Inflammatory macrophage treated with lipopolysaccharide for 1 hour (primary cell): ENCODE measurements around the gene IFT27.

Experiments
- DNase-seq, 2 donors: peaks; one replicate each; pipeline ENCODE4 v3.0.0-alpha.2; 2020 to 2022

The IFT27 gene

DNA sequence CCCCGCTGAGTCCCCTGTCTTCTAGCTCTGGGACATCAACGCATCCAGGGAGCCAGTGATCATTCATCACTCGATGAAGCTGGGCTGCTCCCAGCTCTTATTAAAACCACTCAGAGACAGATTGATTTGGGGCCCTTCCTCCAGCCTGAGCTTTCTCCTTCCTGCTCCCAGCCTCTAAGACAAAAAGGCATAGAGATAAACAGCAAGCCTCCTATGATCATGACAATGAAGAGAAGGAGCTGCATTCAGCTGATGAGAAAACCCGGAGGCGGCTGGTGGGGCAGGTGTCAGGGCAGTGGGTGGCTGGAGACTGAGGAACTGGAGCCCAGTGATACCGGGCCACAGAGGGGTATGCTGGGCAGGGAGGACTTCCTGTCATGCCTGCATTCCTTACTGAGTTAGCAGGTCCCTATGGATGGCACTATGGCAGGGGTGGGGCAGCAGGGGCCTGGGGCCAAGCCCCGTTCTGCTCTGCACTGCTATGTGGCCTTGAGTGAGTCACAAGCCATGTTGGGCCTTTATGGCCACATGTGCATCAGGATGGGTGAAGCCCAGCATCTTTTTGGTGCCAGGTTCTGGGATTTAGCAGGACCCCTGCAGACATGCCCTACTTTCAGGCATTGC lies 20.7 kb upstream of the IFT27 start:
- DNase-seq: no peak

DNA sequence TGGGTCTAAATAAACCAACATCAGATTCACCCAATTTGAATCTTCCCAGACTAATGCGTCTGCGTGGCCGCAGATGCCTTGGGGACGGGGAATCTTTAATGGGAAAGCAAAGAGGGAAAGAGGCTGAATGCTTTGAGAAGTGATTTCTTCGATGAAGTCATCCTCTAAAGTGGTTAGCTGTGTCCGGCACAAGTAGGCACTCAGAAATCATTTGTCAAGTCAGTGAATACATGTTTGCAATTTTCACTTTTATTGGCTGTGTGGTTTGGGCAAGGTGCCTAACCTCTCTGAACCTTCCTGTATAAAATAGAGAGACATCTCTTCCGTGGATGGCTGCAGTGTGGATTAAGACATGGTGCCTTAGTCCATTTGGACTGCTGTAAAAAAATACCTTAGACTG lies 19.7 kb upstream of the IFT27 start:
- no peak for DNase-seq

DNA sequence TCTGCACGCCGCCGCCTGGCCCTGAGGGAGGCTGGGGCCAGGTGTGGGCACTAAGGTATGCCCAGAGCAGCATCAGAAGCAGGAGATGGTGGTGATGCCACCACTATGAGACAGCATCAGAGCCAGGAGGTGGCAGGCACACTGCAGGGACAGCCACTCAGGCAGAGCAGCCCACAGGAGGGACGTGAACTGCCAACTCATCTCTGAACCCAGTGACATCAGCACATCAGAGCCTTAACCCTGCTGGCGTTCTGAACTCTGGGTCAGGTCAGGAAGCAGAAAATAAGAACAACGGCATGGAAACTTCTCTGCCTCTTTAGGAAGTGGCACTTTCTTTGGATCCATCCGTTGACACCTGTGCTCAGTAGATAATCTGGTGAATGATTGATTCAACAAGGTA lies 14.7 kb upstream of the IFT27 start:
- DNase-seq: peak; percentile 16 to 17

DNA sequence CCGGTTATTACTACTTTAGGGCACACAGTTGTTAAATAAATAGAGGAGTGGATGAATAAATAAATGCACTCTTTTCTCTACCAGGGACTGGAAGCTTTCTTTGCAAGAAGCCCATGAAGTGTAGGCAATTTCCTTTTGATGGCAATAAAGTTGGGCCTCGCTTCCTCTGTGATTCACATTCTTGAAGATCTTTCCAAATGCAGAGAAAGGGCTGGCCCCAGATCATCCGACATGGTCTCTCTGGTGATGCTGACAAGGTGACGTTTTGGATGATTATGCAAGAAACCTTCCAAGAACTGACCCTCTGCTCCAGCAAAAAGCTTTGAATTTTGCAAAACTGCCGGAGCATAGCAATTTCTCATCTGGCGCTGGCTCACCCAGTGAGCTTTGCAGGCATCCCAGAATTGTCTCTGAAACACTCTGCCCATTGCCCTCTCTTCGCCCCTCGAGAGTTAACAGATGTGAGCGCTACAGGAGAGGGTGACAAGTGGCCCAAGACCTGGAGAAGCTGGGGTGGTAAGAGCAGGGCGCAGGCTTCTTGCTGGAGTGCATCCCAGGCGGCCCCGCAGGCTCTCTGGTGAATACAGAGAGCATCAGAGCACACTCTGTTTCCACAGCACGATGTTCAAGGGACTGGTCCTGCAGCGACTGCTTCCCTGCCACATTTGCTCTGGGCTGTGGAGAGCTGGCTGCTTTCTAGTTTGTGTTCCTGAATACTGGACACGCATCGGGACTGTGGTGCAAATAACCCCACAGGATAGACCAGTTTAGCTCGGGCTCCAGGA lies 11.5 kb upstream of the IFT27 start:
- DNase-seq: no peak

DNA sequence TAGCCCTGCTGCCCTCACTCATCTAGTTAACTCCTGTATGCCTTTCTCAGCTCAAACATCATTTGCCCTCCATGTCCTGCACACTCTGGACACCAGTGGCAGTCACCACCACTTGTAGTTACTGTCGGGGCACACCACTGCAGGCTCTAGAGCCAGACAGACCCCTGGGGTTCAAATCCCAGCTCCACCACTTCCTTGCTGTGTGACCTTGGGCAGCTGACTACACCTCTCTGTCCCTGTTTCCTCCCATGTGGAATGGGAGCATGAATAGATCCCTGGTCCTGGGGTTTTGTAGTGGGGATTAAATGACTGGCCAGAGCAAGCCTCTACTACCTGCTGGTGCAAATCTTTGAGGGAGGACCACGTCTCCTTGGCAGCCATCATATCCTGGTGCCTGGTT lies 7.8 kb upstream of the IFT27 start:
- DNase-seq: no peak

DNA sequence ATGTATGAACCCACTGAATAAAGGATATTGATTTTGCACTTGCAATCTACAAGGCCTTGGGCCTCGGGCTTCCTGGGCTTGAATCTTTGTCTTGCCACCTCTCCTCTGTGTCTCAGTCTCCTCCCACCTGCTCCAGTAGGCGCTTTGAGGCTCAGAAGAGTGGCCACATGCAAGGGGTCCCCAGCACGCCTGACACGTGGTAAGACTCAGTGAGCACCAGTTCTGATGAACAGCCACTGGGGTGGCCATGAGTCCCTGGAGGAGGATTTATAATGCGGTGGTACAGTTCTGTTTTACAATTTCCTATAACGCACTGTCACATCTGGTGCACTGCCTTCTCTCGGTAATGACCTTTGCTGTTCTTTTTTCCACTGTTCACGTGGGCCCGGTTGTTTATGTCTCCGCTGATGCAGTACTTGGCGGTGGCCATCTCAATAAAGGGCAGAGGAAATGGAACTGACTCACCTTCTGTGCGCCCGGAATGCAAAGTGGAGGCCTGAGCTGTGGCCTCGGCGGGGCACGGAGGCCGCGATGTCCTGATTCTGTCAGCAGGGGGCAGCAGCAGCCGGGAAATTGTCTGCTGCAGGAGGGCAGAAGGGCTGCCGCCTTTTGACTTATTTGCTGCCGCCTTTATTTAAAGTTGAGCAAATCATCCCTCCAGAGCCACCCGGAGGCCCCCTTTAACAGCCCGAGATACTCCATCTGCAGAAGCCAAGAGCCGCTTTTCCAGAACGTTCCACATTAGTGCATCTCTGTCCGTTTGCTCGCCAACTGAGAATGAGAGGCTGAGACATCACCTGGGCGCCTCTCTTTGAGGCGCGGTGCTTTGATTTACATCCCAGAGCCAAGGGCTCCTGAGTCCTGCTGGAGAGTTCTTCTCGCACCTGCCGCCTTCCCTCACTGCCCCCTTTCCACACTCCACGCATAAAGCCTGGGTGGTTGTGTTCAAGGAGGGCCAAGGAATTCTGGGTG lies 6.0 kb upstream of the IFT27 start:
- peak; percentile 56 to 93 for DNase-seq

DNA sequence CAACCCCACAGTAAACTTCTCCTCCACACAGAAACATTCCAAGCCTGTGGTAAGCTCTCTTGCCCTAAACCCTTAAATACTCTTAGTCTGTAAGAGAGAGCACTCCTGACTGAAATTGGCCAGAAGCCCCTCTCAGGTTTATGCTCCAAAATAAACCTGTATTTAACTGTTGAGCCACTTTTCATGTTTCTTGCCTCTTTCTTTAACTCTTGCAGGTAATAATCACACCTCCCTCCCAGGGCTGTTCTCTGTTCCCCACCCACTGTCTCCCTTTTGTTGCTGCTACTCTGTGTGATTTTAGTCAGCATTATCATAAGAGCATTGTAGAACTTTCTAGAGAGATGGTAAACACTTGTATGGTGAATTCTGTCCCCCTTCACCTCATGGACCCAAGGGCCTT lies 2.1 kb upstream of the IFT27 start:
- DNase-seq: no peak

DNA sequence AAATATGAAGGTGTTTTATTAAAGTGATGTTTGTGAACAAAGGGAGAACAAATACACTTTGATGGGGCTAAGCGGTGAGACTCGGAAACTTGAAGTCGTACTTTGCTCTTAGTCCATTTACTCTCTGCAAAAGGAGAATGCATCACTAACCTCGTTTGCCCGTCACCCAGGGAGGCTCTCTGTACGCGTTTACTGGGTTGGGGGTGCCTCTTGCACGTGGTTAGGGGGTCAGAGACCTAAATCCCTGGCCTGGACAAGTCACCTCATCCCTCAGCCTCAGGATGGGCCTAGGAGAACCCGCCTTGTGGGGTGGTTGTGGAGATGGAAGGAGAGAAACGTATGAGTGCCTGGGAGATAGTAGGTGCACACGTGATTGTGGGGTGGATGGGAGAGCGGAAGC lies 803 bp upstream of the IFT27 start:
- no peak for DNase-seq

DNA sequence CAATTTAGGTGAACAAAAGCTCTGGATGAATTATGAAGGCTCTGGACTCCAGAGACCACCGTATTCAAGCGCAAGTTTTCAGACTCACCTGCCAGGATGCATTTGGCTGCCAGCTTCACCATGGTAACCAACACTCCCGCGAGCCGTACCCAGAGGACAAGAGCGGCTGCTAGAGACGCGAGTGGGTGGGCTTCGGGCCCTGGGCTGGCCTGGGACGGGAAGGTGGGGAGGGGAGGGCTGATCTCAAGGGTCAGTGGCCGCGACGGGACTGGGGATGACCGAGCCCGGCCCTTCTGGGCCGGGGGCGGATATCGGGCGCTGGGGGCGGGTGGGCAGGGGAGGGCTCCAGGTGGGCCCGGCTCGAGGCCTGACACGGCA lies 344 bp downstream of the IFT27 start:
- DNase-seq: no peak

DNA sequence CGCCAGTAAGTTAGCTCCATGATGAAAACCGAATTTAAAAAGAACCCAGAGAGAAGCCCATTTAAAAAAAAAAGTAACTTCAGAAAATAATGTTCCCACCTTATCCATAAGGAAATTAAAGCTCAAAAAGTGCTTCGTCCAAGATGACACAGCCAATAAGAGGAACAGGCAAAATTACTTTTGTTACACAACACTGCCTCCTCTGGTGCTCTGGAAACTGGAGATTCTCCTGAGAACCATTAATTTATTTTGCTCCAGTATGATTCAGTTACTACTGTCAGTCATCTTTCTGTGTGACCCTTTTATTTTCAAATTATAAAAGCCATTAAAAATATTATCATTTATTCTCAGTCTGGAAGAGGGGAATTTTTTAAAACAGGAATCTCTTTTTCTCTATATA lies 2.0 kb downstream of the IFT27 start:
- DNase-seq: peak; percentile 61 to 79

DNA sequence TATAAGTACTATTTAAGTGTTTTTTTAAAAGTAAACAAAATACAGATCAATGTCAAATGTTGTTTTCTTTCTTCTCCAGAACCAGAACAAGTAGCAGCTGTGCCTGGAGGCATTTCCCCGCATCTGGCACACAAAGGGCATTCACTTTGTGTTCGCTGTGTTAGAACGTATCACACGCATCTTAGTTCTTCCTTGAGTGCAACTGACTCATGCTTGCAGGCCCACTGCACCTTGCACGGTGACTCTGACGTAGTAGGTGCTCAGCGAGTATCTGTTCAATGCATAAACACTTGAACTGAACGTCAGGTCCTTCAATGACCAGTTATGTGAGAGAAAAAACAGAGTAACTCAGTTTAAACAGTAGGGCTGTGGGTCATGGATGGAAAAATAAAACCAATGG lies 3.5 kb downstream of the IFT27 start:
- no peak for DNase-seq

DNA sequence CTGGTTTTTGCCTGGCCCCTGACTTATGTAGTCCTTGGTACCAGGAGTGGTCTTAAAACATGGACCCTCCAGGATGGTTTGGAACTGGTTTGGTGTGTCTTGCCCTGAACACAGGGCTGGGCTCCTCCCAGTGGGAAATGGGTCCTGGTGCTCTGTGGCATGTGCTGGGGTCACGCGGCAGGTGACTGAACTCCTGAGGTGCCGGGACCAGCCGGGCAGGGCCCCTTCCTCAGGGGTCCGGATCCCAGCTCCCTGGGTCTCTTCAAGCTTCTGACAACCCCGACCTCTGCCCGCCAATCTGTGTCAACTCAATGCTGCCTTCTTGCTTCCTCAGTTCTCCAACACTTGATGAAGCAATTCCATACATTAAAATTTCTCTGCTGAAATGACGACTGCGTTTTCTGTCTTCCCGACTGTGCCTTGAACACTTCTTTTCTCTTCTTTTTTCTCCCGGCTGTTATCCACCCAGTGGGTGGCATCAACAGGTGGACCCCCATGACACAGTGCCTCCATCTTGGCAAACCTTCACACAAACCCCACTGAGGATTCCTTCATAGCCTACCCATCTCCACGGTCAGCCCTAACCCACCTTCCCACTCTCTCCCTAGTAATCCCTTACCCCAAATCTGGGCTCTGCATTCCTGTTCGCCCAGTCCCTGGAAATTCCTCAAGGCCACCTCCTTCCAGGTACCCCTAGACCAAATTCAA lies 4.4 kb downstream of the IFT27 start:
- no peak for DNase-seq

DNA sequence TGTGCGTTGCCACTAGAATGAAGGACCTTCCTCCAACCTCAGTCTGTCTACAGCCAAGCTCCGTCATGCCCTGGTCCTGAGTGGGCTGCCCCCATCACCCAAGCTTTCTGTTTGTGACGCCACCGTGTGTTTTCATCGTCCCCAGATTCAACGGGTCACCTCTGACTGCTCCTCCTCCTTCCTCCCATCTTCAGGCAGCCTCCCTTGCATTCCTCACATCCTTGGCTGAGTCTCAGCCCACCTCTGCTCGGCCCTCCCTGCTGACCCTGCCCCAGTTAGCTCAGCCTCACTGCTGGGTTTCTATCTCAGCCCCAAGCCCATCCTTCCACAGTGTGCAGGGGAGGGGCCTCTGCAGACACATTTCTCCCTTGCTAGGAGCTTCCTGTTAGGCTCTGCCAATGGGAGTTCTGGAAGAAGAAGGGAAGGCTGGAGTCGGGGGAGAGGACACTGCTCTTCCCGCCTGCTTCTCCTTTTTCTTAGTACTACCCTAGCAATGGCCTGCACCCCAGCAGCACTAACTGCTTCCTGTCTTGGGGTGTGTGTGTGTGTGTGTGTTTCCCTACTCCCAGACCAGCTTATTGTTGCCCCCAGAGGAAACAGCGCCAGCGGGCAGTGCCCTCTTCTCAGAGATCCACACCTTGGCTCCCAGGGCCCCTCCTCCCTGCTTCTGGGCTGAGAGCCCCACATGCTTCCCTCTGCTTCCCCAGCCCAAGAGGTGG lies 5.2 kb downstream of the IFT27 start:
- peak in 1 of 2 donors; percentile 11 for DNase-seq

DNA sequence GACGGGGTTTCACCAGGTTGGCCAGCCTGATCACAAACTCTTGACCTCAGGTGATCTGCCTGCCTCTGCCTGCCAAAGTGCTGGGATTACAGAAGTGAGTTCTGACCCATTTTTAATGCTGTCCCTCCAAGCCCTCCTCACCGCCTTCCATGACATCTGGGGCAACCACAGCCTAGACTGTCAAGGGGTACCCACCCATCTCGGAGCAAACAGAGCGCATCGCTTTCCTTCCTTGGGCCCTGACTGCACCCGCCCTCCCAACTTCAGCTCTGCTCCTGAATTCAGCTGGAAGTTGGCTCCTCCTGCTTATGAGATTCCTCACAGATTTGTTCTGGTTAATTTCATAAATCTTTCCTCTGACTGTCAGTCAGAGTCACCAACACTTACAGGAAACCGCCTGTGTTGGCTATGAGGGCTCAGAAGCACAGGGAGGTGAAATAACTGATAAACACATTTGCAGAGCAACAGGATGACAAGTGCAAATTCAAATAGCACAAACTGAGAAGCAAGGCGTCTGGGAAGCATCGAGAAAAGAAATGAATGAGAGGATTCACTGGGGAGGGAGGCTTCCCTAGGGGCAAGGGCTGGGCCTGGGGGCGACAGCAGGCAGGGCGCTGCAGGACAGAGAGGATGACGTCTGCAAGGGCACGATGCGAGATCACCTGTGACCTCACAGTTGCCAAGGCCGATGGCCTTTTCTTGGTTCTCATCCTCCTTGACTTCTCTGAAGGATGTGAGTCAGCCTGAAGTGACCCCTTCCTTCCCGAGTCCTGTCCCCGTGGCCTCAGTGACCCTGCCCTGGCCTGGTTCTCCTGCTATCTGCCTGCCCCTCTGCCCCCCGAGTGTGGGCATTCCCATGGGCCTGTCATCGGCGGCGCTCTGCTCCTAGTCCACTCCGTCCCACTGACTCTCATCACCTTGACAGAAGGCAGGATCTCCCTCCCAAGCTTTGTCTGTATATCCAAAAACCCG lies 6.1 kb downstream of the IFT27 start:
- DNase-seq: no peak

DNA sequence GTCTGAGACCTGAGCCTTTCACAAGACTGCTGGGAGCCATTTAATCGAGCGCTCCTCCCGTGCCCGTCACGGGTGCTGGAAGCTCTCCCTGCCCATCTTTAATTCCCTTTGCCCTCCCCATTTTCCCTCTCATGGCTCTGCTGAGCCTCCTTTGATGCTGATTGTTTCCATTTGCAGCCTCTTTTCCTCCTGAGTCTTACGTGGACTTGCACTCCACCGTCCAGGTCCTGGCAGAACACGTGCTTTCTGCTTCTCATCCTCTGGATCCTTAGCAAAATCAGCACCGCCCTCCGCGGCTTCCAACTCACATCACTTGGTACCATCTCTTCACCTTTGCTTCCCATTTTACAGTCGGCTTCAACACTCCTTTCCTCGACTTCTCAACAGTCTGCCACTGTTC lies 7.3 kb downstream of the IFT27 start:
- DNase-seq: no peak

DNA sequence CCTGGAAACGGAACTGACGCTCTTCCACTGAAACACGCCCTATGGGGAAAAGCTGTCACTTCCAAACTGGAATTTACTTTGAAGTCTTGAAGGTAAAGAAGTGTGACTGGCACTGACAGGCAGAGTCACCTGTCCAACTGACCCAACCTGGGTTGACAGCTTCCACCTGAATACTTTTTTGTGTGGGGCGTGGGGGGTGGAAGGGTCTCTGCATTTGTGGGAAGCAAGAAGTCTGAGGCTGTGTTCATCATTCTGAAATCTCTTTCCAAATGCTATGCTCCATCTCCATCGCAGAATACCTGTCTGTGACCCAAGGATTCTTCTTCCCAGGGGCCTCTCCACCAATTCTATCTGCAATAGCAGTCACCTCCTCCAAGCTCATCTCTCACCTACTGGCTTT lies 7.8 kb downstream of the IFT27 start:
- no peak for DNase-seq

DNA sequence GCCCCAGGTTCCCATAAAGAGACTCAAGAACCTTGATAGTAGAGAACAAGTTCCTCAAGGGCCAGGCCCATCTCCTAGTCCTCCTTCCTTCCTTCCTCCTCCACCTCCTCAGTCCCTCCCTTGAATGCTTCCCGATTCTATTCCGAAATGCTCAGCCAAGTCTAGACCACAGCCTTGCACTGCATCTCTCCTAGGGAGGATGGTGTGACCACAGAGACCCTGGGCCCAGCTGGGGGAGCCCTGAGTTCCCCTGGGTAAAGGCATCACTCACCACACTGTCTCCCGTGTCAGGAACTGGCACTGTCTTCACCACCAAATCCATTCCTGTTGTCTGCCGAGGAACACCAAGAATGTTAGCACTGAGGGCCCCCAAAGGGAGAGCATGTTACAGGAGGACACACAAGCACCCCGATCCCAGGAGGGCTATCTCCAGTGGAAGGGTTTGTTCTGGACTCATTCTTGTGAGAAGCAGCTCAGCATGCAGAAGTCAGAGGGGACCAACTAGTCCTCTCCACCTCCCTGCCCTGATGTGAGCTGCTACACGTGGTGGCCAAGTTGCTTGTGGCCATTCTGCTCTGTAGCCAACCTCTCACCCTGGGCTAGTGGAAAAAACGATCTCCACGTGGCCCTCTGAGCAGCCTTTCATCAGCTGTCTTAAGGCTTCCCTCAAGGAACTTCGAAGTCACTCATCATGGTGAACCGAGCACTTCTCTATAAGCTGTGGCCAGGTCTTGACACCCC lies 8.7 kb downstream of the IFT27 start:
- no peak for DNase-seq

DNA sequence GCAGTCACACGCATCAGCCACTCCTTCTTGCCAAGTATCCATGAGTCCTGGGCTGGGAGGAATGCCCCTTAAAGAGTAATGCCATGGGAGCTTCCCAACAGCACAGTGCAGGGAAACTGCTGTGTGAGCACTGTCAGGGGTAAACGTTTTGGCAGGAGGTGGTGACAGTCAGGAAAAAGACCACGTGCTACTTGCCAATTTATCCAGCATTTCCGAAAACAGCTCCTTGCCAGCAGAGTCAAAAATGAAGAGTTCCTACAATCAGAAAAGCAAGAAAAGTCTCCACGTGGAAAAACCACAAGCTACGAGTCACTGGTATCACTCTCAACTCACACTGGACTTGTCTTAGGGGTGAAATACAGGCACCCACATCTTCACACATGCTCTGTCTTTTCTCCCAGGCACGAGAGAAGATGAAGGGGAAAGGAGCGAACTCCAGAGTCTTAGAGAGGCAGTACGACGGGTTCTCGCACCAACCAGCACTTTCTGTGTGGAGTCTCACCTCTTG lies 9.9 kb downstream of the IFT27 start:
- no peak for DNase-seq

DNA sequence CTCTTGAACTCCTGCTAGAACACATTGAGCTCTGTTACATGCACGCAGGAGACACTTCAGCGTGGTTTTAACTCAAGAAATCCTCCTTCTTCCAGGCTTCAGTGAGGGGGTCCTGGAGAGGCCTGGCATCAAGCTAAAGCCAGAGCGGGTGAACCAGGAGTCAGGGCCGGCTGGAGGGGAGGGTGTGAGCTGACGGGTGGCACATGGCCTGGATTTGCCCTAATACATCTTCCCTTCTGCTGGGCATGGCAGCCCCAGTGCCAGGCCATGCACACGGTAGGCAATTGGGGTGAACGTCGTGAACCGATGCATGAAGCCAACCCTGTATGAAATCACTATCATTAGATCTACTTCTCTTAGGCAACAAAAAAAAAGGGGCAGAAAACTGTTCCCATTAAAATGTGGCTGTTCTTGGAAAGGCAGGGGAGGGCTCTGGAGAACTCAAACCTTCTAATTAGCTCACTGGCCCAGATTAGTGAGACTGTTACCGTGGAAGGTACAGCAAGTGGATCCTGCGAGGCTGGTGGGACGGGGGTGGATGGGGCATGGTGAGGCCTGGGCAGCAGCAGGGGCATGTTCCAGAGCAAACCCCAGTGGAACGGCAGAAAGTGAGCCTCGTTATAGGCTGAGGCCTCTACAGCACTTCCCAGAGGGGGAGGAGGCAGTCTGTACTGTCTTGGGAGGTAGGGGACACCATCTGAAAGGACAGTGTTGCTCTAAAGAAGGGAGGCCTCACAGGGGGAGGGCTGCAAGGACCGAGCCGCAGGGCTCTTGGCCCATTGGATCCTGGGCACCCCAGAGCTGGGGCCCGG lies 10.6 kb downstream of the IFT27 start:
- no peak for DNase-seq
